SK-N-SH (cell line): ENCODE data around the gene HIPK2. TPM values are rescaled to one million over a fixed set of nuclear protein-coding genes. Genes with fewer than 3 reads are reported as not detected.

Experiments used
- CTCF ChIA-PET: fragments of 300-600, 350-600 bp; formaldehyde crosslinking; extraction: SDS; loops from one replicate; lab custom pipeline; 2021; lab: Yijun Ruan, JAX
- POLR2A ChIA-PET: fragments of 350-600 bp; sonication (Branson Sonifier 250); formaldehyde crosslinking; extraction: SDS; loops from one replicate; lab custom pipeline; 2020; ENCODE audit warnings: antibody characterized with exemption, inconsistent platforms; lab: Yijun Ruan, JAX
- DNase-seq: peaks from one replicate; pipeline ENCODE4 v3.0.0; 2012
- H2AFZ ChIP-seq: fragments of 200-600 bp; sonication (generic); 2 replicates; pipeline ENCODE4 v1.8.1; 2016; ENCODE audit warnings: antibody characterized with exemption, mild to moderate bottlenecking, low read depth
- H3F3A ChIP-seq: fragments of 200-600 bp; sonication (generic); replicated peaks from 2 replicates; pipeline ENCODE3; 2016; ENCODE audit warnings: antibody characterized with exemption, mild to moderate bottlenecking; ENCODE audit not compliant: insufficient read depth
- H3K27ac ChIP-seq, 2 experiments: fragments of 200-500 bp in 1 of 2; fragments of 200-600 bp in 1 of 2; sonication (Bioruptor generic) in 1 of 2; sonication (generic), shearing (Covaris generic) in 1 of 2; 2 replicates each; pipeline versions ENCODE4 v1.5.1 to v1.6.1; 2014 to 2016; ENCODE audit warnings: low read depth in 2 of 2, inconsistent platforms in 1 of 2, low read length in 1 of 2, mild to moderate bottlenecking in 1 of 2, mixed read lengths in 1 of 2
- H3K27me3 ChIP-seq: fragments of 200-600 bp; sonication (generic), shearing (Covaris generic); 2 replicates; pipeline ENCODE4 v1.6.1; 2016; ENCODE audit warnings: mixed run types; ENCODE audit not compliant: insufficient read depth
- H3K36me3 ChIP-seq, 2 experiments: fragments of 200-500 bp in 1 of 2; fragments of 200-600 bp in 1 of 2; sonication (Bioruptor generic) in 1 of 2; sonication (generic) in 1 of 2; replicated peaks in 1 of 2; 2 replicates each; pipeline versions ENCODE3 to v1.5.1; 2014 to 2016; ENCODE audit warnings: low read length in 1 of 2, mild to moderate bottlenecking in 1 of 2; ENCODE audit not compliant: insufficient read depth in 2 of 2, control insufficient read depth in 1 of 2
- H3K4me1 ChIP-seq, 2 experiments: fragments of 200-500 bp in 1 of 2; fragments of 200-600 bp in 1 of 2; sonication (Bioruptor generic) in 1 of 2; sonication (generic), shearing (Covaris generic) in 1 of 2; 2 replicates each; pipeline versions ENCODE4 v1.5.1 to v1.6.1; 2014 to 2016; ENCODE audit warnings: low read depth in 1 of 2, low read length in 1 of 2, mixed run types in 1 of 2; ENCODE audit not compliant: insufficient read depth in 2 of 2, control insufficient read depth in 1 of 2
- H3K4me2 ChIP-seq: fragments of 200-600 bp; sonication (generic), shearing (Covaris generic); 2 replicates; pipeline ENCODE4 v1.6.1; 2017; ENCODE audit warnings: mixed run types
- H3K4me3 ChIP-seq, 2 experiments: fragments of 200-500 bp in 1 of 2; fragments of 200-600 bp in 1 of 2; sonication (Bioruptor generic) in 1 of 2; sonication (generic), shearing (Covaris generic) in 1 of 2; 2 replicates each; pipeline versions ENCODE4 v1.5.1 to v1.8.1; 2014 to 2016; ENCODE audit warnings: low read depth in 2 of 2, inconsistent platforms in 1 of 2, low read length in 1 of 2, mild to moderate bottlenecking in 1 of 2, mixed read lengths in 1 of 2, moderate library complexity in 1 of 2
- H3K79me2 ChIP-seq: fragments of 200-600 bp; sonication (generic); 2 replicates; pipeline ENCODE4 v1.8.1; 2017; ENCODE audit warnings: mild to moderate bottlenecking; ENCODE audit not compliant: insufficient read depth
- H3K9ac ChIP-seq: fragments of 200-600 bp; sonication (generic); 2 replicates; pipeline ENCODE4 v1.6.1; 2017; ENCODE audit warnings: mixed run types
- H3K9me2 ChIP-seq: fragments of 200-600 bp; sonication (generic); 2 replicates; pipeline ENCODE4 v1.6.1; 2017; ENCODE audit warnings: mixed run types
- H3K9me3 ChIP-seq: fragments of 200-600 bp; sonication (generic); 2 replicates; pipeline ENCODE4 v1.6.1; 2017; ENCODE audit warnings: mixed run types, mild to moderate bottlenecking, moderate library complexity
- H4K20me1 ChIP-seq: fragments of 200-600 bp; sonication (generic); 2 replicates; pipeline ENCODE4 v1.6.1; 2017; ENCODE audit warnings: mild to moderate bottlenecking, mixed run types; ENCODE audit not compliant: insufficient read depth
- CTCF ChIP-seq: fragments of 200-600 bp; sonication (generic); IDR thresholded peaks from 2 replicates; pipeline ENCODE4 v1.6.1; 2017; ENCODE audit warnings: antibody characterized with exemption, mild to moderate bottlenecking, moderate library complexity
- ELF1 ChIP-seq: IDR thresholded peaks from 2 replicates; pipeline ENCODE4 v1.4.0; 2012
- EP300 ChIP-seq, 2 experiments: IDR thresholded peaks; 2 replicates each; pipeline versions ENCODE4 v1.4.0 to v1.6.1; 2012; ENCODE audit warnings: borderline replicate concordance in 1 of 2, low read depth in 1 of 2, low read length in 1 of 2
- FOXJ3 ChIP-seq: sonication (generic); formaldehyde crosslinking; IDR thresholded peaks from 2 replicates; pipeline ENCODE4 v1.5.1; 2020; ENCODE audit warnings: mild to moderate bottlenecking, missing genetic modification reagents
- GABPA ChIP-seq: IDR thresholded peaks from 2 replicates; pipeline ENCODE4 v1.4.0; 2012; ENCODE audit warnings: low read depth, mild to moderate bottlenecking
- GATA2 ChIP-seq: sonication (generic); formaldehyde crosslinking; IDR thresholded peaks from 2 replicates; pipeline ENCODE4 v1.5.0; 2020; ENCODE audit warnings: mild to moderate bottlenecking, missing genetic modification reagents
- JUND ChIP-seq: IDR thresholded peaks from 2 replicates; pipeline ENCODE4 v1.4.0; 2012
- PBX3 ChIP-seq: IDR thresholded peaks from 2 replicates; pipeline ENCODE4; 2012
- POLR2AphosphoS5 ChIP-seq: IDR thresholded peaks from 2 replicates; pipeline ENCODE4 v1.6.1; 2012; ENCODE audit warnings: low read depth, low read length
- RFX5 ChIP-seq: IDR thresholded peaks from 2 replicates; pipeline ENCODE4 v1.6.1; 2012; ENCODE audit warnings: mild to moderate bottlenecking, improper control_type of control experiment, low read length
- SMC3 ChIP-seq: IDR thresholded peaks from 2 replicates; pipeline ENCODE4 v1.6.1; 2012; ENCODE audit warnings: low read depth, low read length, improper control_type of control experiment
- TCF12 ChIP-seq: IDR thresholded peaks from 2 replicates; pipeline ENCODE4 v1.4.0; 2012
- TEAD4 ChIP-seq: IDR thresholded peaks from 2 replicates; pipeline ENCODE4 v1.4.0; 2012; ENCODE audit warnings: mild to moderate bottlenecking, borderline replicate concordance; ENCODE audit not compliant: insufficient read depth
- WGBS: methylation state at CpG from one replicate; pipeline ENCODE4 v1.1.6; 2017; ENCODE audit warnings: low lambda C conversion rate; 5-methylcytosine and 5-hydroxymethylcytosine counted together
- polyA plus RNA-seq, 3 experiments: library from polyadenylated mRNA; depleted of rRNA; stranded (reverse); fragments of >200 nt; gene quantifications; 2 replicates each; pipeline ENCODE4 v1.2.3, GENCODE V29; 2012
- TF ChIP-seq, protein P1 (sequence below): fragments of 150-350 bp; IDR thresholded peaks from 2 replicates; pipeline ENCODE4 v1.6.1; 2016; ENCODE audit warnings: mild to moderate bottlenecking, low read depth, low read length
- TF ChIP-seq, protein P2 (sequence below): IDR thresholded peaks from 2 replicates; pipeline ENCODE4 v1.4.0; 2012; ENCODE audit warnings: low read depth, borderline replicate concordance
- TF ChIP-seq, protein P3 (sequence below): IDR thresholded peaks from 2 replicates; pipeline ENCODE4 v1.4.0; 2012; ENCODE audit warnings: low read depth, borderline replicate concordance

Gene HIPK2
- polyA plus RNA-seq, 1 of the 3 experiments (the other 2 are of a cell fraction): 14.2 TPM

DNA sequence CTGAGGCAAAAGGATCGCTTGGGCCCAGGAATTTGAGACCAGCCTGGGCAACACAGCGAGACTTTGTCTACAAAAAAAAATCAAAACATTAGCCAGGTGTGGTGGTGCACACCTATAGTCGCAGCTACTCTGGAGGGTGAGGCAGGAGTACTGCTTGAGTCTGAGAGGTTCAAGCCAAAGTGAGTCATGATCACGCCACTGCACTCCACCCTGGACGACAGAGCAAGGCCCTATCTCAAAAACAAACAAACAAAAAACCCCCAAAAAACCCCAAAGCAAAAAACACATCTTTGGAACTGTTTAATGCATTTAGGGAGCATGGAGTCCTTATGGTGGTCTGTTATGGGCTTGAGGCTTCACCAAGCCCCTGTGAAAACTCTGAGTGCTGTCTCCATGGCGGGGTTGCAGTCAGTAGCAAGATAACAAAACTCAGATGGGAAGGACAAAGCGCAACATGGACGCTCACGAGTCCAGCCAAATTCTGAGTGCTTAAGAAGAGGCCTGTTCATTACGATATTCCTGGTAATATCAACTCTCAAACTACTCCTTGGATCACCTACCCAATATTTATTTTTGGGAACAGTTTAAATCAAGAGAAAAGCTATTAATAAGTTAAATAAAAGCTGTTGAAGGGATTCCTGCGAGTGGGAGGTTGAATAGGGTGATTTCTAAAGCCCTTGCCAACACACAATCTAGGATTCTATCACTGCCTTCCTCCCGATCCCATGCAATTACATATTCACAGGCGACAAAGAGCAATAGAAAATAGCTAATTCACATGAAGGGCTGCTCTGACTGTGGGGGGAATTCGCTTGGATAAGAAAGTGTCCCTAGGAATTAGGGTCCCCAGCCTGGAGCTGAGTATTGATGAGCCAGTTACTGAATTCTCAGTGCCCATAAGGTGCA lies 123.3 kb downstream of the HIPK2 start:
- CTCF ChIA-PET: interaction anchor here (0.8 to 2.2 kb wide), 3 partner anchors 8 to 348 kb away, joined by 3 to 12 read pairs (median 4); no protein-coding TSS in a partner anchor
- POLR2A ChIA-PET: no interaction called here
- Histone ChIP-seq H2AFZ (no peak overlapping the region), H3K4me2 (no peak overlapping the region), H3K27ac (no peak overlapping the region), H3K4me1 (peaks cover 0 to 25% of the 10 kb centered on the region in 2 experiments; a peak in 1 of 4 replicates), H3F3A (no peaks in the 10 kb centered on the region), H3K9ac (no peak overlapping the region), H3K4me3 (no peak overlapping the region), H3K9me2 (no peaks in the 10 kb centered on the region), H3K9me3 (no peaks in the 10 kb centered on the region), H3K36me3 (peaks cover 6 to 7% of the 10 kb centered on the region in 2 experiments), H4K20me1 (peaks cover 24% of the 10 kb centered on the region), H3K27me3 (no peaks in the 10 kb centered on the region), H3K79me2 (peaks cover 47% of the 10 kb centered on the region; the same call in 1 of the 2 replicates)
- WGBS: 88% methylated on average over 14 of the region's 14 CpGs
- TF ChIP-seq TEAD4 (no peak), RFX5 (no peak), ELF1 (no peak)
- DNase-seq: no peak

- no peak overlapping the region for H3K4me2 ChIP-seq
- POLR2A ChIA-PET: interaction anchor here (1.7 kb wide), 1 partner anchor 14 kb away, joined by 6 read pairs; no protein-coding TSS in a partner anchor
- no peak for TF ChIP-seq GATA2
- TF ChIP-seq FOXJ3 (CRISPR knock-in tag): no peak
- no peak for TF ChIP-seq POLR2AphosphoS5
- TF ChIP-seq, protein P1, sequence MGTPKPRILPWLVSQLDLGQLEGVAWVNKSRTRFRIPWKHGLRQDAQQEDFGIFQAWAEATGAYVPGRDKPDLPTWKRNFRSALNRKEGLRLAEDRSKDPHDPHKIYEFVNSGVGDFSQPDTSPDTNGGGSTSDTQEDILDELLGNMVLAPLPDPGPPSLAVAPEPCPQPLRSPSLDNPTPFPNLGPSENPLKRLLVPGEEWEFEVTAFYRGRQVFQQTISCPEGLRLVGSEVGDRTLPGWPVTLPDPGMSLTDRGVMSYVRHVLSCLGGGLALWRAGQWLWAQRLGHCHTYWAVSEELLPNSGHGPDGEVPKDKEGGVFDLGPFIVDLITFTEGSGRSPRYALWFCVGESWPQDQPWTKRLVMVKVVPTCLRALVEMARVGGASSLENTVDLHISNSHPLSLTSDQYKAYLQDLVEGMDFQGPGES: no peak
- no peak for TF ChIP-seq PBX3
- no peak for TF ChIP-seq EP300 (IDR thresholded peaks at IDR 0.05; ENCODE audit: borderline replicate concordance in 1 of 2, low read depth in 1 of 2, low read length in 1 of 2)
- no peak for TF ChIP-seq CTCF
- TF ChIP-seq SMC3: no peak
- no peak for TF ChIP-seq RFX5
- TF ChIP-seq JUND: no peak
- TF ChIP-seq, protein P2, sequence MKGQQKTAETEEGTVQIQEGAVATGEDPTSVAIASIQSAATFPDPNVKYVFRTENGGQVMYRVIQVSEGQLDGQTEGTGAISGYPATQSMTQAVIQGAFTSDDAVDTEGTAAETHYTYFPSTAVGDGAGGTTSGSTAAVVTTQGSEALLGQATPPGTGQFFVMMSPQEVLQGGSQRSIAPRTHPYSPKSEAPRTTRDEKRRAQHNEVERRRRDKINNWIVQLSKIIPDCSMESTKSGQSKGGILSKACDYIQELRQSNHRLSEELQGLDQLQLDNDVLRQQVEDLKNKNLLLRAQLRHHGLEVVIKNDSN: no peak
- TF ChIP-seq GABPA: no peak
- TF ChIP-seq TCF12: no peak
- TF ChIP-seq, protein P3, sequence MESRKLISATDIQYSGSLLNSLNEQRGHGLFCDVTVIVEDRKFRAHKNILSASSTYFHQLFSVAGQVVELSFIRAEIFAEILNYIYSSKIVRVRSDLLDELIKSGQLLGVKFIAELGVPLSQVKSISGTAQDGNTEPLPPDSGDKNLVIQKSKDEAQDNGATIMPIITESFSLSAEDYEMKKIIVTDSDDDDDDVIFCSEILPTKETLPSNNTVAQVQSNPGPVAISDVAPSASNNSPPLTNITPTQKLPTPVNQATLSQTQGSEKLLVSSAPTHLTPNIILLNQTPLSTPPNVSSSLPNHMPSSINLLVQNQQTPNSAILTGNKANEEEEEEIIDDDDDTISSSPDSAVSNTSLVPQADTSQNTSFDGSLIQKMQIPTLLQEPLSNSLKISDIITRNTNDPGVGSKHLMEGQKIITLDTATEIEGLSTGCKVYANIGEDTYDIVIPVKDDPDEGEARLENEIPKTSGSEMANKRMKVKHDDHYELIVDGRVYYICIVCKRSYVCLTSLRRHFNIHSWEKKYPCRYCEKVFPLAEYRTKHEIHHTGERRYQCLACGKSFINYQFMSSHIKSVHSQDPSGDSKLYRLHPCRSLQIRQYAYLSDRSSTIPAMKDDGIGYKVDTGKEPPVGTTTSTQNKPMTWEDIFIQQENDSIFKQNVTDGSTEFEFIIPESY: no peak
These were observed 125.9 kb downstream of the HIPK2 start for GRCh38 chr7:139651914-139652313.

More at GRCh38 chr7:139651914-139652313, 125.9 kb downstream of the HIPK2 start:
- H3K27ac ChIP-seq: no peak overlapping the region; a peak in 1 of 4 replicates
- peaks cover 26% of the 10 kb centered on the region; the same call in 1 of the 2 replicates for H3K79me2 ChIP-seq
- 82% methylated on average over 4 of the region's 4 CpGs for WGBS
- H3K27me3 ChIP-seq: no peaks in the 10 kb centered on the region
- no peaks in the 10 kb centered on the region for H3K9me3 ChIP-seq
- no peak for DNase-seq
- no peak overlapping the region for H3K9ac ChIP-seq
- no peaks in the 10 kb centered on the region for H3K9me2 ChIP-seq
- H4K20me1 ChIP-seq: peaks cover 40% of the 10 kb centered on the region
- H3K4me3 ChIP-seq: no peak overlapping the region
- CTCF ChIA-PET: interaction anchor here (0.9 to 3.8 kb wide), 4 partner anchors 9 to 350 kb away, joined by 3 to 27 read pairs (median 6); no protein-coding TSS in a partner anchor
- H3F3A ChIP-seq: no peaks in the 10 kb centered on the region
- peaks cover 0 to 14% of the 10 kb centered on the region in 2 experiments; a peak in 1 of 4 replicates for H3K4me1 ChIP-seq
- no peak overlapping the region for H2AFZ ChIP-seq
- H3K36me3 ChIP-seq: peaks cover 6 to 7% of the 10 kb centered on the region in 2 experiments
